GM18951 (cell line): ENCODE results near the gene ACLY.

Source experiments
- POLR2A ChIP-seq: IDR thresholded peaks from 4 replicates; pipeline ENCODE4 v1.6.1; 2011; ENCODE audit warnings: mild to moderate bottlenecking; ENCODE audit not compliant: insufficient read length, insufficient read depth; ENCODE audit errors: extremely low read depth
- in situ Hi-C: fragments of 300-500 bp; cut with MboI; formaldehyde crosslinking; loops from one replicate; pipeline ENCODE4 v1.12.0; 2022; ENCODE audit warnings: low sequenced_read_pairs, mixed read lengths, inconsistent platforms; ENCODE audit not compliant: unreplicated experiment

Gene ACLY

GRCh38 chr17:41912925-41913324 lies 5.8 kb downstream of the ACLY start:
- in situ Hi-C loops: no loop called here
- no peak for TF ChIP-seq POLR2A

- in situ Hi-C loops: no loop called here
- TF ChIP-seq POLR2A: no peak
These were observed 7.9 kb downstream of the ACLY start for GRCh38 chr17:41910701-41911391.

GRCh38 chr17:41909088-41909487 lies 9.7 kb downstream of the ACLY start:
- in situ Hi-C loops: no loop called here
- no peak for TF ChIP-seq POLR2A

- TF ChIP-seq POLR2A: no peak
These were observed 10.9 kb downstream of the ACLY start for GRCh38 chr17:41907633-41908539.

GRCh38 chr17:41907185-41907556 lies 11.6 kb downstream of the ACLY start:
- no peak for TF ChIP-seq POLR2A
- in situ Hi-C loops: no loop called here

More at GRCh38 chr17:41907633-41908539, 10.9 kb downstream of the ACLY start:
- in situ Hi-C loops: no loop called here

GRCh38 chr17:41906465-41907184 lies 12.1 kb downstream of the ACLY start:
- in situ Hi-C loops: no loop called here
- no peak for TF ChIP-seq POLR2A

GRCh38 chr17:41905172-41905571 lies 13.6 kb downstream of the ACLY start:
- in situ Hi-C loops: no loop called here

GRCh38 chr17:41904242-41904841 lies 14.4 kb downstream of the ACLY start:
- no peak for TF ChIP-seq POLR2A
- in situ Hi-C loops: no loop called here

More at GRCh38 chr17:41905172-41905571, 13.6 kb downstream of the ACLY start:
- TF ChIP-seq POLR2A: no peak

GRCh38 chr17:41901646-41902045 lies 17.1 kb downstream of the ACLY start:
- in situ Hi-C loops: no loop called here
- TF ChIP-seq POLR2A: no peak

- TF ChIP-seq POLR2A: no peak
These were observed 22.0 kb downstream of the ACLY start for GRCh38 chr17:41896726-41897125.

GRCh38 chr17:41895617-41896016 lies 23.1 kb downstream of the ACLY start:
- in situ Hi-C loops: no loop called here
- TF ChIP-seq POLR2A: no peak

More at GRCh38 chr17:41896726-41897125, 22.0 kb downstream of the ACLY start:
- in situ Hi-C loops: no loop called here

- in situ Hi-C loops: no loop called here
- TF ChIP-seq POLR2A: no peak
These were observed 23.9 kb downstream of the ACLY start for GRCh38 chr17:41894791-41895331.
